IMR-90 (cell line): ENCODE results near the gene PLAAT1.

Source experiments
- BHLHE40 ChIP-seq: fragments of 150-350 bp; IDR thresholded peaks from 2 replicates; pipeline ENCODE4 v1.6.1; 2016; ENCODE audit warnings: mild to moderate bottlenecking, low read depth, low read length
- CTCF ChIP-seq: conservative IDR thresholded peaks from 2 replicates; pipeline ENCODE4 v1.5.1; 2012; ENCODE audit warnings: mild to moderate bottlenecking, low read depth, low read length, improper control_type of control experiment
- ELK1 ChIP-seq: fragments of 150-350 bp; IDR thresholded peaks from 2 replicates; pipeline ENCODE4 v1.6.1; 2016; ENCODE audit warnings: low read depth, mild to moderate bottlenecking, low read length, moderate library complexity, borderline replicate concordance
- MAFK ChIP-seq: IDR thresholded peaks from 2 replicates; pipeline ENCODE4 v1.6.1; 2012; ENCODE audit warnings: low read depth, low read length, improper control_type of control experiment
- MAZ ChIP-seq: IDR thresholded peaks from 2 replicates; pipeline ENCODE4 v1.6.1; 2012; ENCODE audit warnings: low read depth, mild to moderate bottlenecking, low read length, improper control_type of control experiment, moderate library complexity, borderline replicate concordance
- NFE2L2 ChIP-seq: fragments of 150-350 bp; IDR thresholded peaks from 2 replicates; pipeline ENCODE4 v1.6.1; 2016; ENCODE audit warnings: low read depth, mild to moderate bottlenecking, low read length
- POLR2A ChIP-seq: IDR thresholded peaks from 2 replicates; pipeline ENCODE4 v1.6.1; 2012; ENCODE audit warnings: mild to moderate bottlenecking, low read depth, low read length
- RAD21 ChIP-seq: IDR thresholded peaks from 2 replicates; pipeline ENCODE4 v1.6.1; 2012; ENCODE audit warnings: low read length, improper control_type of control experiment
- RCOR1 ChIP-seq: IDR thresholded peaks from 2 replicates; pipeline ENCODE4 v1.6.1; 2012; ENCODE audit warnings: mild to moderate bottlenecking, low read length, improper control_type of control experiment; ENCODE audit not compliant: insufficient replicate concordance
- SMC3 ChIP-seq: fragments of 150-350 bp; IDR thresholded peaks from 2 replicates; pipeline ENCODE4 v1.6.1; 2016; ENCODE audit warnings: low read depth, mild to moderate bottlenecking, antibody characterized with exemption, low read length, moderate library complexity
- USF2 ChIP-seq: fragments of 150-350 bp; IDR thresholded peaks from 2 replicates; pipeline ENCODE4 v1.6.1; 2017; ENCODE audit warnings: mild to moderate bottlenecking, antibody characterized with exemption, low read length, low read depth

GRCh38 chr3:193211173-193211572 is 29.8 kb upstream of the PLAAT1 start:
- TF ChIP-seq POLR2A (no peak), RCOR1 (no peak), CTCF (no peak), SMC3 (no peak), ELK1 (no peak), MAZ (no peak), NFE2L2 (no peak), USF2 (no peak), RAD21 (no peak), MAFK (no peak), BHLHE40 (no peak)
